ENCODE data around the gene FOXL3.

Gene FOXL3

DNA sequence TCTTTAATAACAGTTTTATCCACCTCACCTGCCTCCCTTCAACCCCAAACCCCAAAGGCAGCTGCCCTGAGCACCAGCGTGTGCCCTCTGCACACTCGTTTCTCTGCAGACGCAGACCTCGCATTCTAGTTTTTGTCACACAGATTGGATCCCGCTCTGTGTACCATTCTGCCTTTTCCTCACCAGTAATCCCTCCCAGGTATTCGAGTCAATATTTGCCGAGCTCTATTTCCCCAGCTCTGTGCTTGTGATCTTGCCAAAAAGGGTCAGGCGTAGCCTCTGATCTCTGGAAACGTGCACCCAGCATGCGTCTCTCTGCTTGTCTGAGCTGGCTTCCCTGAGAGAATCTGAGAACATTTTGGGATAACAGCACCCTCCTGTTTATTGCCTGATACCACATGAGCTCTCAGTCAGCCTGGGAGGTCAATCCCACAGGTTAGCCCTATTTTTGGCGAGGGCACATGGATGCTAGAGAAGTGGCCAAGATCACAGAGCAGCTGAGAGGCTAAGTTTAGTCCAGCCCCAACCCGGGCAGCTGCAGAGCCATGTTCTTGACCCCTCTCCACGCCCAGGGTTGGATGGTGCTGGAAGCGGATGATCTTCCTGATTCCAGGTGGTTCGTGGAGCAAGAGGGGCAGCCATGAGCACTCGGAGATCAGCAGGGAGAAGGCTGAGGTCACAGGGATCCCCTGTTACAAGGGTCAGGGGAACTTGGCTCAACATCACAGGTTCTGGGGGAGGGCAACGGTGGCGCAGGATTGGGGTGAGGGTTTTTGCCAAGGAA lies 29.1 kb downstream of the FOXL3 start:
- peaks cover 7% of the 10 kb centered on the region for H3K27me3 ChIP-seq (ENCODE audit: insufficient read depth, low read depth, severe bottlenecking)
- no peak overlapping the region for H3K27ac ChIP-seq
- DNase-seq, result no peak
- H3K4me3 ChIP-seq (ENCODE audit: low read depth, low read length), result no peak overlapping the region
- TF ChIP-seq, protein P1, sequence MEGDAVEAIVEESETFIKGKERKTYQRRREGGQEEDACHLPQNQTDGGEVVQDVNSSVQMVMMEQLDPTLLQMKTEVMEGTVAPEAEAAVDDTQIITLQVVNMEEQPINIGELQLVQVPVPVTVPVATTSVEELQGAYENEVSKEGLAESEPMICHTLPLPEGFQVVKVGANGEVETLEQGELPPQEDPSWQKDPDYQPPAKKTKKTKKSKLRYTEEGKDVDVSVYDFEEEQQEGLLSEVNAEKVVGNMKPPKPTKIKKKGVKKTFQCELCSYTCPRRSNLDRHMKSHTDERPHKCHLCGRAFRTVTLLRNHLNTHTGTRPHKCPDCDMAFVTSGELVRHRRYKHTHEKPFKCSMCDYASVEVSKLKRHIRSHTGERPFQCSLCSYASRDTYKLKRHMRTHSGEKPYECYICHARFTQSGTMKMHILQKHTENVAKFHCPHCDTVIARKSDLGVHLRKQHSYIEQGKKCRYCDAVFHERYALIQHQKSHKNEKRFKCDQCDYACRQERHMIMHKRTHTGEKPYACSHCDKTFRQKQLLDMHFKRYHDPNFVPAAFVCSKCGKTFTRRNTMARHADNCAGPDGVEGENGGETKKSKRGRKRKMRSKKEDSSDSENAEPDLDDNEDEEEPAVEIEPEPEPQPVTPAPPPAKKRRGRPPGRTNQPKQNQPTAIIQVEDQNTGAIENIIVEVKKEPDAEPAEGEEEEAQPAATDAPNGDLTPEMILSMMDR (IDR thresholded peaks at IDR 0.05; ENCODE audit: low read depth, low read length), result no peak
- H3K36me3 ChIP-seq, result no peaks in the 10 kb centered on the region
- H3K9me3 ChIP-seq (ENCODE audit: severe bottlenecking), result no peaks in the 10 kb centered on the region

DNA sequence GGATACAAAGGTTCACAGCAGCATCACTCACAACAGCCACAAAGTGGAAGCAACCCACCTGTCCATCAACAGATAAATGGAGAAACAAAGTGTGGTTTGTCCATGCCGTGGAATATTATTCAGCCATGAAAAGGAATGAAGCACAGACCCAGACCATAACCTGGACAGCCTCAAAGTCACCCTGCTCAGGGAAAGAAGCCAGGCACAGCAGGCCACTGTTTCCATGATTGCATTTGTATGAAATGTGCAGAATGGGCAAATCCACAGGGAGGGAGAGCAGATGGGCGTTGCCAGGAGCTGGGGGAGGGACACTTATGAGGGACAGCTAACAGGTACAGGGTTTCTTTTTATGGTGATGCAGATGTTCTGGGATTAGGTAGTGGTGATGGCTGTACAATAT lies 30.3 kb downstream of the FOXL3 start:
- Histone ChIP-seq H3K36me3 (no peaks in the 10 kb centered on the region), H3K27me3 (ENCODE audit: insufficient read depth, low read depth, severe bottlenecking) (peaks cover 7% of the 10 kb centered on the region), H3K27ac (no peak overlapping the region), H3K9me3 (ENCODE audit: severe bottlenecking) (no peaks in the 10 kb centered on the region), H3K4me3 (ENCODE audit: low read depth, low read length) (no peak overlapping the region)
- TF ChIP-seq, protein P1 (IDR thresholded peaks at IDR 0.05; ENCODE audit: low read depth, low read length), result no peak
- no peak for DNase-seq

- Histone ChIP-seq H3K4me3 (ENCODE audit: low read depth, low read length) (peak overlapping the region; percentile 15), H3K27me3 (ENCODE audit: insufficient read depth, low read depth, severe bottlenecking) (peaks cover 7% of the 10 kb centered on the region), H3K36me3 (no peaks in the 10 kb centered on the region), H3K27ac (no peak overlapping the region), H3K9me3 (ENCODE audit: severe bottlenecking) (no peaks in the 10 kb centered on the region)
- DNase-seq, result peak; percentile 73
- TF ChIP-seq, protein P1 (IDR thresholded peaks at IDR 0.05; ENCODE audit: low read depth, low read length), result peak; percentile 80
Measured at GRCh38 chr7:322111-322671, 32.2 kb downstream of the FOXL3 start.

- TF ChIP-seq, protein P1 (IDR thresholded peaks at IDR 0.05; ENCODE audit: low read depth, low read length), result no peak
- Histone ChIP-seq H3K27ac (no peak overlapping the region), H3K4me3 (ENCODE audit: low read depth, low read length) (peak overlapping the region; percentile 15; the same call in 1 of the 2 replicates), H3K36me3 (no peaks in the 10 kb centered on the region), H3K9me3 (ENCODE audit: severe bottlenecking) (no peaks in the 10 kb centered on the region), H3K27me3 (ENCODE audit: insufficient read depth, low read depth, severe bottlenecking) (peaks cover 7% of the 10 kb centered on the region)
- no peak for DNase-seq
Measured at GRCh38 chr7:322708-323111, 32.7 kb downstream of the FOXL3 start.

- Histone ChIP-seq H3K4me3 (ENCODE audit: low read depth, low read length) (no peak overlapping the region), H3K36me3 (no peaks in the 10 kb centered on the region), H3K9me3 (ENCODE audit: severe bottlenecking) (no peaks in the 10 kb centered on the region), H3K27ac (no peak overlapping the region), H3K27me3 (ENCODE audit: insufficient read depth, low read depth, severe bottlenecking) (peaks cover 7% of the 10 kb centered on the region)
- no peak for DNase-seq
- TF ChIP-seq, protein P1 (IDR thresholded peaks at IDR 0.05; ENCODE audit: low read depth, low read length), result no peak
Measured at GRCh38 chr7:323410-323809, 33.4 kb downstream of the FOXL3 start.

Data from WERI-Rb-1 (cell line).